ENCODE results near the gene HSPA9.

- TF ChIP-seq CTCF (IDR thresholded peaks at IDR 0.05; ENCODE audit: borderline replicate concordance, extremely low read depth, low read length, poor library complexity, severe bottlenecking) (no peak), EZH2 (IDR thresholded peaks at IDR 0.05; ENCODE audit: borderline replicate concordance, low read depth, low read length, severe bottlenecking) (no peak)
Measured at GRCh38 chr5:138559937-138560336, 15.3 kb downstream of the HSPA9 start.

All from DND-41 (cell line).